GM18517 (cell line): ENCODE data around the gene C3orf80.
"Not testable (repeated sequence)": the region's sequence is repeated elsewhere in the genome, so short reads cannot be mapped to it uniquely, and the experiment has no call there.

Experiments
- ATAC-seq: cut with Tn5 transposase; IDR thresholded peaks from one replicate; pipeline ENCODE4 v1.9.1; 2021; ENCODE audit warnings: mild to moderate bottlenecking, moderate library complexity; ENCODE audit not compliant: unreplicated experiment

Gene C3orf80

DNA sequence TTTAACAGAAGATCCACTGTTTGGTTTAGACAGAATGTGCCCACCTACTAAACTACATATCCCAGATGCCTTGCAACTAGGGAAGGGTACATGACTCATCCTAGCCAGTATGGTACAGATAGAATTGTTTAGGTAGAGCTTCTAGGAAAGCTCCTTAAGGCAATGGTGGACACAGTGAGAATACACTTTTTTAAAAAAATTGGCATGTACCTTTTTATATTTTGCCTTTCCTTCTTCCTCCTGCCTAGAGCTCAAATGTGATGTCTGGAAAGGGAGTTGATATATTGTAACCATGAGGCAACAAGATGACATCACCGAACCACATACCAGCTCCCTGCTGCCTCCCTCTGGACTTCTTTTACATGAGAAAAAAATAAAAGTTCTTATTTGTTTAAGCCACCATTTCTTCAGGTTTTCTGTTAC lies 14.4 kb upstream of the C3orf80 start:
- peak; percentile 51 for ATAC-seq

DNA sequence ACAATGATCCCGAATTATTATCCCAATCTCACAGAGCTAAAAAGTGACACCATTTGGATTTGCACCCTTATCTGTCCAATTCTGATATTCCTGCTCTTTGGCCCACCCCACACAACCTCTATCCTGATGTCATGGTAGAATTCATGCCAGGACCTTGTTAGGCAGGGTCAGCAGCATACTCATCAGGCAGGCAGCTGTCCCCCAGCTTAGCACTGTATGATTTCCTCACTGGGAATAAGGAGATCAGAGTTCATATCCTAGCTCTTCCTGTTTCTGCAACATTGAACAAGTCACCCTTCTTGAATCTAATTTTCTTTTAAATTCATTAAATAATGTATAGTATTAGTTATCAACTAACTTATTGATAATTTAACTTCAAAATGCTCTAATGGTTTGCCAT lies 12.0 kb upstream of the C3orf80 start:
- no peak for ATAC-seq

DNA sequence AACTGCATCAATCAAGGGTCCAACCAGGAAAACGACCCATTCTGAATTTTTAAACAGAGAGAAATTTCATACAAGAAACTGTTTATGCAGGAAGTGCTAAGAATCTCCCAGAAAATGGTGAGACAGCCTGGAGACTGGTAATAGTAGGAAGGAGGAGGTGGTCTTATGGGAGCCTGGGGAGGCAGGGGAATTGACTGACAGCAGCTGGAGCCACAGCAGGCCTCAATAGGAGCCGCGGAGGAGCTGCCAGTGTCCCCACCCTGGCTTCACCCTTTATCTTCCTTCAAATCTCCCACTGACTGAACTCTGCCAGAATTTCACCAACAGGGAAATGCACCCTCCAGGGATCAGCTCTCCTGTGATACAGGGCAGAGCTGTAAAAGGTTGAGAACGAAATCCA lies 7.5 kb upstream of the C3orf80 start:
- no peak for ATAC-seq

DNA sequence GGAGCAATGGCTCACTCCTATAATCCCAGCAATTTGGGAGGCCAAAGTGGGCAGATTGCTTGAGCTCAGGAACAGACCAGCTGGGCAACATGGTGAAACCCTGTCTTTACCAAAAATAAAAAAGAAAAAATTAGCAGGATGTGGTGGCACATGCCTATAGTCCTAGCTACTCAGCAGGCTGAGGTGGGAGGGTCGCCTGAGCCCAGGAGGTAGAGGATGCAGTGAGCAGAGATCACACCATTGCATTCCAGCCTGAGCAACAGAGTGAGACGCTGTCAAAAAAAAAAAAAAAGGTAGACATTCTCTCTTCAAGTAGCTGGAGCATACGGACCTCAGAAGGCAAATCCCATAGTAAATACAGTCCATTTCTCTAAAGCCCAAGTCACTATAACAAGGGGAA lies 7.1 kb upstream of the C3orf80 start:
- ATAC-seq = no peak

DNA sequence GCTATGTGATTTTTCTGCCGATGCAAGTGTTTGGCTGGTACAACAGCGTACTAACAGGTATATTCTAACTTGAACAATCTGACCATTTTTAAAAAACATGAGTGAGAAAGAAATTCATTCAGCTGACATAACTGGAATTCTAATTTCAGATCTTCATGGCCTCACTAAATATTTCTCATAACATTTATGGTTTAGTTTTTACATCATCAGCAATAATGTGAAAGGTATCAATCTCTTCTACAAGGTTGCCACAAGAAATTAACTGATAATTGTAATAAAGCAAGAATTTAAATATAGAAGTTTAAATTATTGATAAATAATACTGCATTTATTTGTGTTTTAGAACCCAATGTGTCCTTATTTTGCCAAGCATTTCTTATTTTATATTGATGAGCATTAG lies 5.2 kb upstream of the C3orf80 start:
- ATAC-seq = no peak

DNA sequence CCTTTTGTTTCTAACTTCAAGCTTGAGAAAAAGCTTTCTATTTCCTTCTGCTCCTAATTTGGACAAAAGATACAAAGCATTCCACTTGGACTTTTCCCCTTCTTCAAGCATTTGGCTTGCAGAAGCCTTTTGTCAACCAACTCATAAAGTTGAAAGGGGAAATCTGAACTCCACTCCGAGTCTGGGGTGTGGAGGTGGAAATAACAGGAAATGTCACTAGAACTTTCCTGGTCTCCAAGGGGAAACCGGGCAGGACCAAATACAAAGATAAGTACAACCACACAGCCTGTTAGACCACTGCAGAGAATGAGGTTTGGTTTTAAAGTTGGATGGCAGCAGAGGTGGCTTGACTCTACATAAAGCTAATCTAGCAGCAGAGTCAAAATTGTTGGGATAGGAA lies 4.2 kb upstream of the C3orf80 start:
- ATAC-seq = no peak

DNA sequence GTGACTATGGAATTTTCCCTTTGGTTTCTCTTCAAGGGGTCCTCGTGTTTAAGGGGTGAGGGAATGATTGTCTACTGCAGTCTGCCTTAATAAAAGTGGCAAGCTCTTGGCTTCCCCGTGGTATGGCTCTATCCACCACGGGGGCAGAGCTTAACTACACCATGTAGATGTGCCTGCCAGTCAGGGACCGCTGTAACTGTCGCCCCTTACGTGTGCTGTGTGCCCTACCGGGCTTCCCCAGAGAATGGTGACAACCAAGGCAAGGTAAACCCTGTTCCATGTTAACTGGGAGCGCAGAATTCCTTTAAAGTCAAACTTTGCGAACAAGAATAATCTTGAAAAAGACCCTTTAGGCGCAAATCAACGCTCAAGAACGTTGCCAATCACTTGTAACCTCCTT lies 966 bp upstream of the C3orf80 start:
- ATAC-seq = no peak

DNA sequence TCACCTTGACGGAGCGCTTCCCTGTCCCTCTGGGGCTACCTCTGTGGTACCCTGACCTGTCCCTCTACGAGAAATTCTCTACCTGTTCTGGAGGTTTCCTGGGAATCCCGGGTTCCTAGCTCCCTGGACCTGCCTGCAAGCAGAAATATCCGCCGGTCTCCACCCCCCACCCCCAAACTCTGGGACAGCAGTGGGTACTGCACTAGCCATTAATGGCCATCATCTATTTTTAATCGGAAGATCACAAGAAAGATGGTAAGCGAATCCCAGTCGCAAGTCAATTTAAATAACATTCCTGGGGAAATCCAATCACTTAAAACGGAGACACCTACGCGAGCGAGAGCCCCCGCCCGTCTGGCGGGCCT lies 429 bp upstream of the C3orf80 start:
- ATAC-seq = no peak

DNA sequence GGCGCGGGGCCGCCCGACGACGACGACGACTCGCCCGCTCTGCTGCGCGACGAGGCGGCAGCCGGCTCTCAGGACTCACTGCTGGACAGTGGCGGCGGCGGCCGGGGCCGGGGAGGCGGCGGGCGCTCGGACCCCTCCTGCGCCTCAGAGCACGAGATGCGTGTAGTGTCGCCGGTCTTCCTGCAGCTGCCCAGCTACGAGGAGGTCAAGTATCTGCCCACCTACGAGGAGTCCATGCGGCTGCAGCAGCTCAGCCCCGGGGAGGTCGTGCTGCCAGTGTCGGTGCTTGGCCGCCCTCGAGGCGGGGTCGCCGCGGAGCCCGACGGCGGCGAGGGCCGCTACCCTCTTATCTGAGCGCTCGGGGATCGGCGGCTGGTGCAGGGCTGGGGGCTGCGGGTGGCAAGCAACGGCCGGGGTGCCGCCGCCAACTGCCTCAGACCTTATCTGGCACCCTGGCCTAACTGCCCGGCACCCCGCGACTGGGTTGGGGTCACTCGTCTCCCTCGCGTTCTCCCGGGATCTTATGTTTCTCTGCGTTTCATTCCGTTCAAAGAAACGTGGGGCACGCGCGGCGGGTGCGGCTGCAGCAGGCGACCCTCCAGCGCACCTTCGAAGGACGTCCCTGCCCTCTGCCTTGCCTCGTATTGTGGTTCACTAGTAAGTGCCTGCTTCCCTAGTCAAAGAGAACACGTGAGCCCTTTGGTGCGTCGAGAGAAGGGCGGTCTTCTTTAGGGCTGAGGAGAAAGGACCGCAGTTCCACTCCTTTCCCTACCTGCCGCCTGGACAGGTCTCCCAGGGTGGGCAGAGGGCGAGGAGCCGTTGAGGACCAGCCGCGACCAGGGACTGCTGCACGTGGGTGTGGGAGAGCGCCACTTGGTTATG lies 1.0 kb downstream of the C3orf80 start:
- ATAC-seq = peak; percentile 8

DNA sequence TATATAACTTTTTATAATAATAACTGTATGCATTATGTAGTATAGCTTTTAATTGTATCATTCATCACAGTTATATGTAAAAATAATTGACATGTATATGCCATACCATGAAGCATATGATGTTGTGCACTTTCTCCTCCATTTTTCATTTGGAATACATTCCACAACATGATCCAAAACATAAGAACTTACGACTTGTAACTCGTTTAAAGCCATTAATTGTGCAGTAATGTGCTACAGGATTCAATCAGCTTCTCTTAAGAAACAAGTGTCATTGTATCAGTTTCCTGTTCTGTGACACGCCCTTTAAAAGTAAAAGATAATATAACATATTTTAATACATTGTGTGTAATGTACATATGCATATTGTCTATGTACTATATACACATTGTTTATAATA lies 2.2 kb downstream of the C3orf80 start:
- ATAC-seq = no peak

DNA sequence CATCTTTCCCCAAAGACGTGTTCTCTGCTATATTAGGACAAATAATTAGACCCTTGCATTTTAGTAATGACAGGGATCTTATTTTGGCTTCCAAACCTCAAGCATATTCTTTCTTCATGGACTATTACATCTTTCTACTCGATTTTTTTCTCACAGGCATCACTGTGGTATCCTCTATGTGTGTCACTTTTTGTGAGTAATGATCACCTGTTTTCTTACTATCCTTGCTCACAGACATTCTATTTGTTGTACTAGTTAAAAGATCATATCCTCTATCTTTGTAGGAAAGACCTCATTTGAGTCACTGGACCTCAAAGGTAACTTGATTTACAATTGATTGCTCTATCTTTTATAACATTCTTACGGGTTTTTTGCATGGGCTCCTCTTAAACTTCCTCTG lies 6.8 kb downstream of the C3orf80 start:
- ATAC-seq = no peak

DNA sequence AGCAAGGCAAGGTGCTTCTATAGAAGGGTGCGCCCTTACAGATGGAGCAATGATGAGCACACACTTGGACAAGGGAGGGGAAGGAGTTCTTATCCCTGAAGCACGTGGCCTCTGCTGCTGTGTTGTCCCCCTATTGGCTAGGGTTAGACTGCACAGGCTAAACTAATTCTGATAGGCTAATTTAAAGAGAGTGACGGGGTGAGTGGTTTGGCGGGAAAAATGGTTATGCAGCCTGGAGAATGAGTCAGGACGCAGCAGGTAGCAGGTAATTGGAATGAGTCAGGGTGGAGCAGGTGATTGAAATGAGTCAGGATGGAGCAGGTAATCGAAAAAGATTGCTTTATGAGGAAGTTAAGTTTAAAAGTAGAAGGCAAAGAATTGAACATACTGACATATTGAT lies 15.5 kb downstream of the C3orf80 start:
- ATAC-seq = not testable (repeated sequence)

DNA sequence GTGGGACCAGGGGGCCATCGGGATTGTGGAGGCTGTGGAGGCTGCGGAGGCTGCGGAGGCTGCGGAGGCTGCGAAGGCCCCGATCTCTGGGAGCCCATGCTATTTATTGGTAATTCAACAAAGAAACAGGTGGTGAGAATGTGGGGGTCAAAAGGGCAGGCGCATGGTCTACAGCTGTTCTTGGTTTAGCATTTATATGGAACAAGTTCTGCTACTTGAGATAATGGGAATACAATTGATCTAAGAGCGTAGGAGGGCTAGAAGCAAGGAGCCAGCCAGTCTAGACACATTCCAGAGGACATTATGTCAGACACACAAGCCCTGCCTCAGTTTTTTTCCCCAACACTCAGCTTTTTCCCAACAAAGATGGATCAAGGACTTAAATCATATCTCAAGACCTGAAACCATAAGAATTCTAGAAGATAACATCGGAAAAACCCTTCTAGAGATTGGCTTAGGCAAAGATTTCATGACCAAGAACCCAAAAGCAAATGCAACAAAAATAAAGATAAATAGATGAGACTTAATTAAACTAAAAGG lies 20.1 kb downstream of the C3orf80 start:
- no peak for ATAC-seq

DNA sequence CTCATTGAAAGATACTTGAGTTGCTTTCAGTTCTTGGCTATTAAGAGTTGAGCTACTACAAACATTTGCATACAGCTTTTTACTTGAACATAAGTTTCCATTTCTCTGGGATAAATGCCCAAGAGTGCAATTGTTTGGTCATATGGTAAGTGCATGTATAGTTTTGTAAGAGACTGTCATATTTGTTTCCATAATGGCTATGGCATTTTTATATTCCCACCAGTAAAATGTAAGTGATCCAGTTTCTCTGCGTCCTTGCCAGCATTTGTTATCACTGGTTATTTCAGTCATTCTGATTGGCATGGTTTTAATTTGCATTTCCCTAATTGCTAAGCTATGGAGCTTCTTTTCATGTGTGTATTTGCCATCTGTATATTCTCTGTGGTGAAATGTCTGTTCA lies 22.5 kb downstream of the C3orf80 start:
- ATAC-seq = no peak

DNA sequence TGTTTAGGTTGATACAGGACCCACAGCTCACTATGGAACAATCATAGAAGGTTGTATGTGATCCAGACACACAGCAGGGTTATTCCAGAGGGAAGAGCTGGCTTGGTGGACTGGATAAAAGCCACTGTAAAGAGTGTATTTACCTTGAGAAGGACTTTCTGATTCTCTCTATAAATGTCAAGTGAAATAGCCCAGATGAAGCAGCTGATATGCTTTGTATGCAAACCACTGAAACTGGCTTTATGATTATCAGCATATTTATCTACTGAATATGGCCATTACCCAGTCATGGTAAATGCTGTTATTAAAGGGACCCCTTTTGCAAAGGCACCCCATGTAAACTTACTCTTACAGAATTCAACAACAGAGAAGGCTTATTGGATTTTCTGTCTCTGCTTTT lies 28.1 kb downstream of the C3orf80 start:
- ATAC-seq = no peak

DNA sequence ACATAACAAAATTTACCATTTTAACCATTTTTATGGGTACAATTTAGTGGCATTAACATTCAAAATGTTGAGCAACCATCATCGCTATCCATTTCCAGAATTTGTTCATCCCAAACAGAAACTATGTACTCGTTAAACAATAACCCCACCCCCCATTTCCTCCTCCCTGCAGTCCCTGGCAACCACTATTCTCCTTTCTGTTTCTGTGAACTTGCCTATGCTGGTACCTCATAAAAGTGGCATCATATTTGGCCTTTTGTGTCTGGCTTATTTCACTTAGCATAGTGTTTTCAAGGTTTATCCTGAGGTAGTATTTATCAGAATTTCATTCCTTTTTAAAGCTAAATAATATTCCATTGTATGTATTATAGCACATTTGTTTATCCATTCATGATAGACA lies 32.4 kb downstream of the C3orf80 start:
- no peak for ATAC-seq

DNA sequence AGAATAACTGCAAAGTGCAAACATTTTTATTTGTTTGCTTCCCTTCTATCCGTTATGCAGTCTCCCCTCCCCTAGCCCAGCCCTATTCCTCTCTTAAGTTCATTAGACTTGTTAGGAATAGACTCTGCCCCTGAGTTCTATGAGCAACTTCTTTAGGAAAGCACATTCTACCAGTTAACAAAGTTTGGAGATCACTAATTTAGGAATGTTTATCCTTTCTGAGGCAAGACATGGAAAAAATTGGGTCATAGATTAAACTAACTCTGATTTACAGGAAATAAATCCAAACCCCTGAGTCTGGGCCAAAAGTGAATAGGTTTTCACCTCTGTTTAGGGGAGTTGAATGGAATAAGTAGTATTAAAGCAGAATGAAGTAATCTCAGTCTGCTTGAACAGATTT lies 34.4 kb downstream of the C3orf80 start:
- ATAC-seq = no peak

DNA sequence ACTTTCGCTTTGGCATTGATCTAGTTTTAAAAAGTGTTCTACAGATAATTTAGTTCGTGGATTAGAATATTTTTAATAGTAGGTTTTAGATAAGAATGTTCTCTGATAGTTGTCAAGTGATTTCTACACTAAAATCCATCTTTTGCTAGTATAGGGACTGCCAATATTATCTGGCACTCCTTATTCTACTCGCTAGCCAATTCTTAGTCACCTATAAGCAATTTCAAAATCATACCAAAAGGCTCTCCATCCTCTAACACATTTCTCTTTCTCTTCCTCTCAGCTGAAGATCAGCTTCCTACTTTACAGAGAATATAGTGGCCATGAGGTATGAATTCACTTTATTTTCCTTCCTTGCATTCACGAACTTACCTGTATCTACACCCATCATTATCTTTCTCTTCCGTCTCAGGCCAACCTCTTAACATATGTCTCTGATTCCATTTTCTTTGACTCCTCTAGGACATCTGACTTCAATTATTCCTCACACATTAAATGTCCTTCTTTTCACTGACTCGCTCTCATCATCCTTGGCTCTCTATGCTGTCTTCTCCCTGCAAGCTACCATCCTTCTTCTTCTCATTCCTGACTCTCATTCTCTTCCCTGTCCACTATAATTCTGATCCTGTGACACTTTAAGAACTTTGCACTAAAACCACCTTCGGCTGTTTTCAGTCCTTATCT lies 35.5 kb downstream of the C3orf80 start:
- ATAC-seq = no peak

DNA sequence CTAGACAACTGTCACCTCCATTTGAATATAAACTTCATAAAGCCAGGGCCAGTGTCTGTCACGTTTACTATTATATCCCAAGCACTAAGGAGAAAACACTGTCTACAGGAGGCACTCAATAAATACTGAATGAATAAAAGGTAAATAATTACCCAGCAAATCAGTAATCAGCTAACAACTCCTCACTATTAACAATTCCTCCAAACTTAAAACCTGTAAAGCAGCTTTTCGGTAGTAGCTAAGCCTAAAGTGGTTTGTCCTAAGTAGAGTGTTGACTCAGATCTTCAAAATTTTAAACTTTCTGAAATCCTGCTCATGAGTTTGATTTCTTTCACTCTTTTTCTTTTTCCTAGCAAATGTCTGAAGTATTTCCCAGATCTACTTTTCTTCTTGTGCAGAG lies 39.9 kb downstream of the C3orf80 start:
- ATAC-seq = no peak
